Retinal pigment epithelial cell (primary cell): Measurements from ENCODE around the gene MAML3.

Experiments
- DNase-seq: peaks from one replicate; pipeline ENCODE4 v3.0.0-alpha.2; 2010; ENCODE audit warnings: low read depth
- H3K4me3 ChIP-seq: 2 replicates; pipeline ENCODE4 v1.5.1; 2011; ENCODE audit warnings: mild to moderate bottlenecking, low read length, control low read depth, moderate library complexity
- CTCF ChIP-seq: conservative IDR thresholded peaks from 2 replicates; pipeline ENCODE4 v1.5.1; 2011; ENCODE audit warnings: low read depth, low read length, control low read depth, inconsistent platforms

Gene MAML3

DNA sequence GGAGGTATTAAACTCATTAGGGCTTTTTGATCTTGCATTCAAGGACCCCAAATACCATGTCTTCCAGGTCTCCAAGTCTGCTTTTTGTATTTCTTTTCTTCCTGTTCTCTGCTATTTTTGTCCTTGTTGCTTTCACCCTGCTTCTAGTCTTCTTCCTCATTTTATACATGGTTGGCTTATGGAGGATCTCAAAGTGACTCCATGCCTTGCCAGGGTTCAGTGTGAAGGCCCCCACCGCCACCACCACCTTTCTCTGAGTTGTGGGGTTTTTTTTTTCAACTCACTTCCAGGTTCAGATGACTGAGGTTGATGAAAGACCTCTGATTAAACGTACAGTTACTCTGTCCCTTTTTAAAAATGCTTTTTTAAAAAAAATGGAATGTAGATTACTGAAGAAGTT is 96.3 kb downstream of the MAML3 start:
- DNase-seq = no peak
- no peak for TF ChIP-seq CTCF
- no peak overlapping the region for H3K4me3 ChIP-seq

- no peak for TF ChIP-seq CTCF
- no peak for DNase-seq
Measured at GRCh38 chr4:140056015-140056414, 98.0 kb downstream of the MAML3 start.

GRCh38 chr4:140054861-140055260 is 99.1 kb downstream of the MAML3 start:
- no peak for DNase-seq
- no peak overlapping the region for H3K4me3 ChIP-seq
- TF ChIP-seq CTCF = no peak

More at GRCh38 chr4:140056015-140056414, 98.0 kb downstream of the MAML3 start:
- no peak overlapping the region for H3K4me3 ChIP-seq

- H3K4me3 ChIP-seq = no peak overlapping the region
- no peak for DNase-seq
Measured at GRCh38 chr4:140053185-140053584, 100.8 kb downstream of the MAML3 start.

DNA sequence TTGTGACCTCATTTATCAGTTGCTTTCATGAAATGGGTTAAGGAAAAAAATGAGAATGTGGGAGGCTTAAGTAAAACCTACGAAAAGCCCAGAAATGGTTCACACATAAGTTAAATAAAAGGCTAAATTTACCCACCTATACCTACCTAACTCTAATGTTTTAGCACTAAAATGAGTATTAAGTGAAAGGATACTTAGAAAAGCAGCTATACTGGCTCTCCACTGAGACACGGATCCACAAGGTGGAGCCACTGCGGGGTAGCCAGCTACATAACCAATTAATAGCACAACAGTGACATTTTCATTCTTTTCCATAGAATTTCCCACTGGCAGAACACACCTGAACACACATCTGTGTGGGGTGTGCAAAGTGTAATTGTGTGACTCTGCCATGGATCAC is 101.9 kb downstream of the MAML3 start:
- peak; percentile 81 for TF ChIP-seq CTCF
- H3K4me3 ChIP-seq = no peak overlapping the region
- no peak for DNase-seq

More at GRCh38 chr4:140053185-140053584, 100.8 kb downstream of the MAML3 start:
- no peak for TF ChIP-seq CTCF

GRCh38 chr4:140049849-140050637 is 103.9 kb downstream of the MAML3 start:
- peak; percentile 45 for TF ChIP-seq CTCF
- no peak for DNase-seq
- no peak overlapping the region for H3K4me3 ChIP-seq
